Natural killer cell (primary cell): ENCODE data around the gene CTNNAL1. TPM values are rescaled to one million over a fixed set of nuclear protein-coding genes. Genes with fewer than 3 reads are reported as not detected.

Experiments
- ATAC-seq, 3 donors: fragments of 150-1000 bp in 2 of 3; fragments of 200-7000 bp in 1 of 3; cut with Tn5 transposase; 1 replicate in 1 of 3; 2 replicates in 2 of 3; pipeline ENCODE4 v1.10.0; 2021; ENCODE audit warnings: mild to moderate bottlenecking in 2 of 3, moderate library complexity in 2 of 3
- DNase-seq, 2 donors: peaks; one replicate each; pipeline versions ENCODE4 v3.0.0 to v3.0.0-alpha.2; 2013 to 2021; ENCODE audit warnings: mixed read lengths in 1 of 2
- H3K27ac ChIP-seq: one replicate; pipeline ENCODE4 v1.5.1; 2013; ENCODE audit warnings: mild to moderate bottlenecking, low read length
- H3K27me3 ChIP-seq: one replicate; pipeline ENCODE4 v1.6.1; 2013; ENCODE audit warnings: low read length; ENCODE audit not compliant: control insufficient read depth, insufficient read depth
- H3K36me3 ChIP-seq: one replicate; pipeline ENCODE4 v1.6.1; 2013; ENCODE audit warnings: low read length; ENCODE audit not compliant: control insufficient read depth, insufficient read depth
- H3K4me1 ChIP-seq: one replicate; pipeline ENCODE4 v1.6.1; 2013; ENCODE audit warnings: low read length; ENCODE audit not compliant: control insufficient read depth, insufficient read depth
- H3K4me3 ChIP-seq: one replicate; pipeline ENCODE4 v1.5.1; 2013; ENCODE audit warnings: low read length
- H3K9me3 ChIP-seq: one replicate; pipeline ENCODE4 v1.6.1; 2013; ENCODE audit warnings: low read length; ENCODE audit not compliant: control insufficient read depth, insufficient read depth
- H3K27ac Mint-ChIP-seq, 2 donors: one replicate each; pipeline ENCODE4 v1.8.0; 2022; ENCODE audit warnings: mild to moderate bottlenecking in 2 of 2, mixed read lengths in 2 of 2, moderate library complexity in 1 of 2
- H3K27me3 Mint-ChIP-seq, 2 donors: one replicate each; pipeline ENCODE4 v1.8.0; 2022; ENCODE audit warnings: low read depth in 2 of 2, mixed read lengths in 2 of 2
- H3K36me3 Mint-ChIP-seq: one replicate; pipeline ENCODE4 v1.8.0; 2022; ENCODE audit warnings: mixed read lengths
- H3K4me1 Mint-ChIP-seq, 2 donors: one replicate each; pipeline ENCODE4 v1.8.0; 2022; ENCODE audit warnings: mixed read lengths in 2 of 2
- H3K4me3 Mint-ChIP-seq: one replicate; pipeline ENCODE4 v1.8.0; 2022; ENCODE audit warnings: mild to moderate bottlenecking, moderate library complexity, mixed read lengths
- H3K9me3 Mint-ChIP-seq, 2 donors: one replicate each; pipeline ENCODE4 v1.8.0; 2022; ENCODE audit warnings: mixed read lengths in 2 of 2
- CTCF ChIP-seq: fragments of 200-600 bp; IDR thresholded peaks from one replicate; pipeline ENCODE4 v1.8.0; 2022; ENCODE audit warnings: antibody characterized with exemption
- WGBS: methylation state at CpG from one replicate; pipeline ENCODE4 v1.1.7; 2013; ENCODE audit warnings: missing lambda C conversion rate; ENCODE audit not compliant: insufficient coverage; 5-methylcytosine and 5-hydroxymethylcytosine counted together
- intact Hi-C: fragments of 100-400 bp; cut with micrococcal nuclease; formaldehyde crosslinking; loops from one replicate; pipeline ENCODE4 v1.14.2; 2022
- total RNA-seq, 4 donors: library from RNA; stranded (reverse); fragments of 120-200 nt in 1 of 4; gene quantifications; one replicate each; pipeline versions ENCODE4 v1.2.3 to v1.2.4, GENCODE V29; 2013 to 2022

The CTNNAL1 gene
- total RNA-seq, 3 donors from 2014 or later (not counting 1 experiment from before 2014, with no cell fraction given), result 2.6 to 7.6 (median 2.7) TPM

DNA sequence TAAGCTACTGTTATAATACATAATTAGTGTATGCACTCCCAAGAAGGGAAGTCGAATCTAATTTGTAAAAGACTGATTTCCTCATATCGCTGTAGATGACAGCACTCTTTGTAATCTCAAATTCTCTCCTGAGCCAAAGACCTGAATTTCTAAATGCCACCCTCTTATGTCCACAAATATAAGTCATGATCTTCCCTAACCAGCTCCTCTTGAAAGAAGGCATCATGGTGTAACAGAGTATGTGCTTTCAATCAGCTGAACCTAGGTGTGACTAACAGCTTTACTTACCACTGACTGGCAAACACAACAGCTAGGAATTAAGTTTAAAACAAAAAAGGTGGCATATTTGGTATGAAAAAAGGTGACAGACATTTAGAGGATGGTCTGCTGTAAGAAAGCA, 34.0 kb upstream of the CTNNAL1 start:
- no peak overlapping the region for H3K27ac Mint-ChIP-seq
- H3K9me3 ChIP-seq, result no peaks in the 10 kb centered on the region
- H3K9me3 Mint-ChIP-seq, result no peaks in the 10 kb centered on the region
- 100% methylated on average over 1 of the region's 2 CpGs for WGBS
- no peak overlapping the region for H3K4me3 Mint-ChIP-seq
- H3K36me3 ChIP-seq, result peaks cover 48% of the 10 kb centered on the region
- H3K4me1 Mint-ChIP-seq, result no peaks in the 10 kb centered on the region
- intact Hi-C loops, result no loop called here
- no peaks in the 10 kb centered on the region for H3K4me1 ChIP-seq
- no peak for TF ChIP-seq CTCF
- H3K36me3 Mint-ChIP-seq, result peaks cover 26% of the 10 kb centered on the region
- H3K4me3 ChIP-seq, result no peak overlapping the region
- no peaks in the 10 kb centered on the region for H3K27me3 ChIP-seq
- H3K27ac ChIP-seq, result no peak overlapping the region
- no peaks in the 10 kb centered on the region for H3K27me3 Mint-ChIP-seq
- no peak for ATAC-seq
- no peak for DNase-seq

GRCh38 chr9:109046346-109046745, 33.0 kb upstream of the CTNNAL1 start:
- H3K27ac Mint-ChIP-seq, result no peak overlapping the region
- H3K4me3 ChIP-seq, result no peak overlapping the region
- no peak overlapping the region for H3K27ac ChIP-seq
- no CpG with 5 or more reads among the region's 1 CpG for WGBS
- no peaks in the 10 kb centered on the region for H3K9me3 Mint-ChIP-seq
- TF ChIP-seq CTCF, result no peak
- no peaks in the 10 kb centered on the region for H3K4me1 Mint-ChIP-seq
- H3K9me3 ChIP-seq, result no peaks in the 10 kb centered on the region
- no peak overlapping the region for H3K4me3 Mint-ChIP-seq
- H3K27me3 Mint-ChIP-seq, result no peaks in the 10 kb centered on the region
- ATAC-seq (no peak), DNase-seq (no peak)
- no peaks in the 10 kb centered on the region for H3K27me3 ChIP-seq
- H3K36me3 Mint-ChIP-seq, result peaks cover 26% of the 10 kb centered on the region
- H3K4me1 ChIP-seq, result no peaks in the 10 kb centered on the region
- peaks cover 44% of the 10 kb centered on the region for H3K36me3 ChIP-seq
- intact Hi-C loops, result no loop called here

DNA sequence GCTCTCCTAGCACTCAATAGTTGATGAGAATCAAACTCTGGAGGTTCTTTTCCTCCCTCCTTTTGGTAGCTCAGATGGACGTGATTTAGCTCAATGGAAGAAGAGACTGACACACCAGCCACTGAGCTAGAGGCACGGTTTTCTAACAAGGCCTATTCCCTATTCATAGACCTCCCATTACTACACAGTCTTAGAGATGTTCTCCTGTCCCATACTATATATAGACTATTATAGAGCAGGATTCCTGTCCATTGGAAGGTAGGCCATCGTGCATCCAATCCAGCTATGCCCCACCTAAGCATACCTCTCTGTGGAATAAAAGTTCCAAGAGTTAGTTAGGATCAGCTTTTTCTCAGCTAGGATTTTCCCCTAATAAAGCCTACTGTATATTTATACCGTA, 30.3 kb upstream of the CTNNAL1 start:
- Histone ChIP-seq H3K4me3 (no peak overlapping the region), H3K9me3 (no peaks in the 10 kb centered on the region), H3K27ac (no peak overlapping the region), H3K4me1 (no peaks in the 10 kb centered on the region), H3K27me3 (no peaks in the 10 kb centered on the region), H3K36me3 (peaks cover 26% of the 10 kb centered on the region)
- Mint-ChIP-seq H3K36me3 (peaks cover 16% of the 10 kb centered on the region), H3K27ac (no peak overlapping the region), H3K9me3 (no peaks in the 10 kb centered on the region), H3K4me3 (no peak overlapping the region), H3K27me3 (no peaks in the 10 kb centered on the region), H3K4me1 (peaks cover 0 to 8% of the 10 kb centered on the region in 2 donors)
- ATAC-seq, result no peak
- TF ChIP-seq CTCF, result no peak
- no peak for DNase-seq
- 100% methylated on average over 4 of the region's 4 CpGs for WGBS
- intact Hi-C loops, result no loop called here

DNA sequence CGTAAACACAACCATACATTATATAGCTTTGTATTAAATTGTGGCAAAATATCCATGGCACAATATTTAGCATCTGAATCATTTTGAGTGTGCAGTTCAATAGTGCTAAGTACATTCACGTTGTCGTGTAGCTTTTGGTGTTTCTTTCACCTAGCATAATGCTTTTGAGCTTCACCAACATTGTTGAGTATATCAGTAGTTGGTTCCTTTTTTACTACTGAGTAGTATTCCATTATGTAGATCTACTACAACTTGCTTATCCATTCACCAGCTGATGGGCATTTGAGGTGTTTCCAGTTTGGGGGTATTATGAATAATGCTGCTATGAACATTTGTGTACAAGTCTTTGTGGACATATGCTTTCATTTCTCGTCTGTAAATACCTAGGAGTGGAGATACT, 27.3 kb upstream of the CTNNAL1 start:
- Mint-ChIP-seq H3K9me3 (no peaks in the 10 kb centered on the region), H3K27ac (no peak overlapping the region), H3K36me3 (peaks cover 8% of the 10 kb centered on the region), H3K4me1 (peaks cover 0 to 8% of the 10 kb centered on the region in 2 donors), H3K27me3 (no peaks in the 10 kb centered on the region), H3K4me3 (no peak overlapping the region)
- 100% methylated on average over 2 of the region's 4 CpGs for WGBS
- DNase-seq, result no peak
- H3K4me1 ChIP-seq, result no peaks in the 10 kb centered on the region
- ATAC-seq, result no peak
- no peak overlapping the region for H3K4me3 ChIP-seq
- no peak overlapping the region for H3K27ac ChIP-seq
- H3K27me3 ChIP-seq, result no peaks in the 10 kb centered on the region
- no peak for TF ChIP-seq CTCF
- intact Hi-C loops, result no loop called here
- H3K9me3 ChIP-seq, result no peaks in the 10 kb centered on the region
- H3K36me3 ChIP-seq, result peaks cover 21% of the 10 kb centered on the region
